Natural killer cell treated with Interleukin-12 subunit alpha and Interleukin-12 subunit beta and Interleukin-15 and Interleukin-18, amount 100 ng/mL, for 72 hours (primary cell): ENCODE measurements around the gene WSB1. TPM values are rescaled to one million over a fixed set of nuclear protein-coding genes. Genes with fewer than 3 reads are reported as not detected.

Experiments used
- ATAC-seq, 2 donors: fragments of 150-1000 bp; cut with Tn5 transposase in 1 of 2; sonication (Bioruptor Pico), chemical (Tn5 transposase) in 1 of 2; 2 replicates each; pipeline ENCODE4 v1.10.0; 2021
- DNase-seq: peaks from one replicate; pipeline ENCODE4 v3.0.0; 2022; ENCODE audit warnings: low spot score
- H3K27ac Mint-ChIP-seq, 2 donors: 1 replicate in 1 of 2; 2 replicates in 1 of 2; pipeline ENCODE4 v1.8.0; 2022; ENCODE audit warnings: mixed read lengths in 2 of 2, mild to moderate bottlenecking in 1 of 2, moderate library complexity in 1 of 2
- H3K27me3 Mint-ChIP-seq, 2 donors: 1 replicate in 1 of 2; 2 replicates in 1 of 2; pipeline ENCODE4 v1.8.0; 2022; ENCODE audit warnings: mixed read lengths in 2 of 2
- H3K36me3 Mint-ChIP-seq: one replicate; pipeline ENCODE4 v1.8.0; 2022; ENCODE audit warnings: mixed read lengths
- H3K4me1 Mint-ChIP-seq, 2 donors: 1 replicate in 1 of 2; 2 replicates in 1 of 2; pipeline ENCODE4 v1.8.0; 2022; ENCODE audit warnings: low read depth in 2 of 2, mixed read lengths in 2 of 2, mild to moderate bottlenecking in 1 of 2
- H3K4me3 Mint-ChIP-seq: one replicate; pipeline ENCODE4 v1.8.0; 2022; ENCODE audit warnings: mixed read lengths
- H3K9me3 Mint-ChIP-seq: 2 replicates; pipeline ENCODE4 v1.8.0; 2022; ENCODE audit warnings: mixed read lengths
- total RNA-seq, 2 donors: library from RNA; stranded (reverse); gene quantifications; one replicate each; pipeline ENCODE4 v1.2.3, GENCODE V29; 2022

The WSB1 gene
- total RNA-seq, 2 donors from 2014 or later, result 129 to 174 TPM

GRCh38 chr17:27342059-27342458 lies 48.1 kb downstream of the WSB1 start:
- Mint-ChIP-seq H3K4me1 (peaks cover 45 to 56% of the 10 kb centered on the region in 2 donors), H3K4me3 (no peak overlapping the region), H3K27ac (peak overlapping the region in 1 of 2 donors; percentile 74), H3K9me3 (no peaks in the 10 kb centered on the region), H3K27me3 (no peaks in the 10 kb centered on the region), H3K36me3 (no peaks in the 10 kb centered on the region)
- ATAC-seq (no peak), DNase-seq (no peak)

- Mint-ChIP-seq H3K4me1 (peaks cover 48 to 61% of the 10 kb centered on the region in 2 donors), H3K4me3 (no peak overlapping the region), H3K9me3 (no peaks in the 10 kb centered on the region), H3K27me3 (no peaks in the 10 kb centered on the region), H3K36me3 (no peaks in the 10 kb centered on the region), H3K27ac (peak overlapping the region in 1 of 2 donors; percentile 92)
- DNase-seq (no peak), ATAC-seq (no peak)
These were observed 49.4 kb downstream of the WSB1 start for GRCh38 chr17:27343294-27343693.

- H3K4me1 Mint-ChIP-seq, result peaks cover 44 to 53% of the 10 kb centered on the region in 2 donors
- H3K9me3 Mint-ChIP-seq, result no peaks in the 10 kb centered on the region
- no peak for ATAC-seq
- no peak overlapping the region for H3K4me3 Mint-ChIP-seq
- DNase-seq, result no peak
- no peaks in the 10 kb centered on the region for H3K27me3 Mint-ChIP-seq
- peak overlapping the region in 1 of 2 donors; percentile 92 for H3K27ac Mint-ChIP-seq
- no peaks in the 10 kb centered on the region for H3K36me3 Mint-ChIP-seq
These were observed 50.2 kb downstream of the WSB1 start for GRCh38 chr17:27343977-27344607.

- Mint-ChIP-seq H3K4me1 (peaks cover 32 to 40% of the 10 kb centered on the region in 2 donors), H3K27ac (peak overlapping the region; percentile 85 to 92), H3K4me3 (peak overlapping the region; percentile 7), H3K27me3 (no peaks in the 10 kb centered on the region), H3K9me3 (no peaks in the 10 kb centered on the region), H3K36me3 (no peaks in the 10 kb centered on the region)
- ATAC-seq (no peak), DNase-seq (no peak)
These were observed 51.4 kb downstream of the WSB1 start for GRCh38 chr17:27345141-27345904.

- Mint-ChIP-seq H3K4me1 (peaks cover 33 to 35% of the 10 kb centered on the region in 2 donors), H3K9me3 (no peaks in the 10 kb centered on the region), H3K36me3 (no peaks in the 10 kb centered on the region), H3K4me3 (peak overlapping the region; percentile 69), H3K27ac (peak overlapping the region; percentile 85 to 92), H3K27me3 (no peaks in the 10 kb centered on the region)
- DNase-seq (peak; percentile 60), ATAC-seq (peak; percentile 63)
These were observed 52.5 kb downstream of the WSB1 start for GRCh38 chr17:27346228-27346899.

- Mint-ChIP-seq H3K4me1 (peaks cover 47 to 49% of the 10 kb centered on the region in 2 donors), H3K9me3 (no peaks in the 10 kb centered on the region), H3K4me3 (peak overlapping the region; percentile 60), H3K36me3 (no peaks in the 10 kb centered on the region), H3K27ac (peak overlapping the region; percentile 37 to 92), H3K27me3 (no peaks in the 10 kb centered on the region)
- no peak for DNase-seq
- no peak for ATAC-seq
These were observed 54.3 kb downstream of the WSB1 start for GRCh38 chr17:27348196-27348595.

- Mint-ChIP-seq H3K9me3 (no peaks in the 10 kb centered on the region), H3K4me3 (no peak overlapping the region), H3K36me3 (no peaks in the 10 kb centered on the region), H3K27me3 (no peaks in the 10 kb centered on the region), H3K27ac (peak overlapping the region in 1 of 2 donors; percentile 31), H3K4me1 (peaks cover 47 to 50% of the 10 kb centered on the region in 2 donors)
- ATAC-seq, result no peak
- no peak for DNase-seq
These were observed 55.7 kb downstream of the WSB1 start for GRCh38 chr17:27349540-27350021.

- DNase-seq (no peak), ATAC-seq (no peak)
- H3K9me3 Mint-ChIP-seq, result no peaks in the 10 kb centered on the region
- H3K27me3 Mint-ChIP-seq, result no peaks in the 10 kb centered on the region
- peaks cover 36 to 44% of the 10 kb centered on the region in 2 donors for H3K4me1 Mint-ChIP-seq
- peak overlapping the region; percentile 74 to 90 for H3K27ac Mint-ChIP-seq
- H3K36me3 Mint-ChIP-seq, result no peaks in the 10 kb centered on the region
- peak overlapping the region; percentile 78 for H3K4me3 Mint-ChIP-seq
These were observed 57.8 kb downstream of the WSB1 start for GRCh38 chr17:27351759-27352158.

- no peak for DNase-seq
- H3K9me3 Mint-ChIP-seq, result no peaks in the 10 kb centered on the region
- no peaks in the 10 kb centered on the region for H3K36me3 Mint-ChIP-seq
- H3K4me3 Mint-ChIP-seq, result peak overlapping the region; percentile 78
- ATAC-seq, result no peak
- H3K27me3 Mint-ChIP-seq, result no peaks in the 10 kb centered on the region
- H3K27ac Mint-ChIP-seq, result peak overlapping the region; percentile 74 to 90
- H3K4me1 Mint-ChIP-seq, result peaks cover 34 to 40% of the 10 kb centered on the region in 2 donors
These were observed 58.6 kb downstream of the WSB1 start for GRCh38 chr17:27352448-27353032.

- no peaks in the 10 kb centered on the region for H3K36me3 Mint-ChIP-seq
- DNase-seq, result no peak
- peak overlapping the region; percentile 74 to 90 for H3K27ac Mint-ChIP-seq
- H3K4me3 Mint-ChIP-seq, result peak overlapping the region; percentile 78
- ATAC-seq, result no peak
- H3K9me3 Mint-ChIP-seq, result no peaks in the 10 kb centered on the region
- peaks cover 31 to 37% of the 10 kb centered on the region in 2 donors for H3K4me1 Mint-ChIP-seq
- H3K27me3 Mint-ChIP-seq, result no peaks in the 10 kb centered on the region
These were observed 59.1 kb downstream of the WSB1 start for GRCh38 chr17:27353033-27353460.

GRCh38 chr17:27353461-27354050 lies 59.6 kb downstream of the WSB1 start:
- DNase-seq (peak; percentile 94), ATAC-seq (peak; percentile 94)
- H3K27me3 Mint-ChIP-seq, result no peaks in the 10 kb centered on the region
- no peaks in the 10 kb centered on the region for H3K9me3 Mint-ChIP-seq
- no peaks in the 10 kb centered on the region for H3K36me3 Mint-ChIP-seq
- H3K4me1 Mint-ChIP-seq, result peaks cover 26 to 35% of the 10 kb centered on the region in 2 donors
- H3K27ac Mint-ChIP-seq, result peak overlapping the region; percentile 74 to 90
- peak overlapping the region; percentile 78 for H3K4me3 Mint-ChIP-seq

GRCh38 chr17:27354051-27354490 lies 60.2 kb downstream of the WSB1 start:
- no peak for DNase-seq
- ATAC-seq, result no peak
- Mint-ChIP-seq H3K9me3 (no peaks in the 10 kb centered on the region), H3K36me3 (no peaks in the 10 kb centered on the region), H3K4me1 (peaks cover 25 to 35% of the 10 kb centered on the region in 2 donors), H3K27me3 (no peaks in the 10 kb centered on the region), H3K4me3 (peak overlapping the region; percentile 78), H3K27ac (peak overlapping the region; percentile 74 to 90)

GRCh38 chr17:27354491-27355081 lies 60.7 kb downstream of the WSB1 start:
- Mint-ChIP-seq H3K27me3 (no peaks in the 10 kb centered on the region), H3K4me1 (peaks cover 25 to 35% of the 10 kb centered on the region in 2 donors), H3K27ac (peak overlapping the region; percentile 74 to 90), H3K9me3 (no peaks in the 10 kb centered on the region), H3K36me3 (no peaks in the 10 kb centered on the region), H3K4me3 (peak overlapping the region; percentile 78)
- ATAC-seq (no peak), DNase-seq (no peak)
